Muscle of leg (tissue), 11 donors: ENCODE data around the gene DHX16. TPM values are rescaled to one million over a fixed set of nuclear protein-coding genes. Genes with fewer than 3 reads are reported as not detected.

ENCODE experiments used
- DNase-seq: peaks from one replicate; pipeline ENCODE4 v3.0.0; 2013
- H3K27ac ChIP-seq: one replicate; pipeline ENCODE4 v1.5.1; 2013; ENCODE audit warnings: mild to moderate bottlenecking, low read length, control low read depth
- H3K27me3 ChIP-seq: one replicate; pipeline ENCODE4 v1.6.1; 2013; ENCODE audit warnings: low read length; ENCODE audit not compliant: control insufficient read depth, insufficient read depth
- H3K36me3 ChIP-seq: one replicate; pipeline ENCODE4 v1.6.1; 2013; ENCODE audit warnings: low read length; ENCODE audit not compliant: control insufficient read depth, insufficient read depth
- H3K4me1 ChIP-seq: one replicate; pipeline ENCODE4 v1.6.1; 2013; ENCODE audit warnings: low read length; ENCODE audit not compliant: control insufficient read depth, insufficient read depth
- H3K4me3 ChIP-seq: one replicate; pipeline ENCODE4 v1.5.1; 2013; ENCODE audit warnings: low read length, control low read depth
- H3K9me3 ChIP-seq: replicated peaks from 2 replicates; pipeline ENCODE4 v1.6.1; 2013; ENCODE audit warnings: low read depth, low read length; ENCODE audit not compliant: control insufficient read depth
- WGBS: methylation state at CpG from one replicate; pipeline ENCODE4 v1.1.5; 2013; ENCODE audit warnings: missing lambda C conversion rate; ENCODE audit not compliant: insufficient coverage; 5-methylcytosine and 5-hydroxymethylcytosine counted together
- polyA plus RNA-seq, 8 donors: library from polyadenylated mRNA; unstranded; fragments of 120-200 nt; gene quantifications; one replicate each; pipeline versions ENCODE4 v1.2.1 to v1.2.3, GENCODE V29; 2013; ENCODE audit warnings: inconsistent platforms in 1 of 8, low replicate concordance in 1 of 8; ENCODE audit not compliant: insufficient read length in 8 of 8, insufficient read depth in 1 of 8
- total RNA-seq: library from RNA; stranded (reverse); fragments of 120-200 nt; gene quantifications from one replicate; pipeline ENCODE4 v1.2.4, GENCODE V29; 2013

DHX16 gene
- total and polyA plus RNA-seq, 9 donors: 18.6 to 29.1 (median 24.4) TPM

GRCh38 chr6:30700340-30700739 is 27.5 kb upstream of the DHX16 start:
- Histone ChIP-seq H3K4me1 (no peaks in the 10 kb centered on the region), H3K27ac (no peak overlapping the region), H3K36me3 (peaks cover 37% of the 10 kb centered on the region), H3K4me3 (no peak overlapping the region), H3K27me3 (no peaks in the 10 kb centered on the region), H3K9me3 (no peaks in the 10 kb centered on the region)
- 62% methylated on average over 2 of the region's 4 CpGs for WGBS
- no peak for DNase-seq

GRCh38 chr6:30696432-30696831 is 23.6 kb upstream of the DHX16 start:
- Histone ChIP-seq H3K27ac (no peak overlapping the region), H3K9me3 (no peaks in the 10 kb centered on the region), H3K36me3 (peaks cover 9% of the 10 kb centered on the region), H3K4me1 (peaks cover 4% of the 10 kb centered on the region), H3K4me3 (no peak overlapping the region), H3K27me3 (no peaks in the 10 kb centered on the region)
- DNase-seq: no peak
- WGBS: no CpG with 5 or more reads among the region's 5 CpGs

GRCh38 chr6:30691208-30691847 is 18.5 kb upstream of the DHX16 start:
- H3K27ac ChIP-seq: peak overlapping the region; percentile 99
- H3K27me3 ChIP-seq: no peaks in the 10 kb centered on the region
- H3K4me3 ChIP-seq: peak overlapping the region; percentile 82
- H3K36me3 ChIP-seq: peaks cover 17% of the 10 kb centered on the region
- 25% methylated on average over 1 of the region's 8 CpGs for WGBS
- no peak for DNase-seq
- peaks cover 34% of the 10 kb centered on the region for H3K4me1 ChIP-seq
- H3K9me3 ChIP-seq: no peaks in the 10 kb centered on the region

DNA sequence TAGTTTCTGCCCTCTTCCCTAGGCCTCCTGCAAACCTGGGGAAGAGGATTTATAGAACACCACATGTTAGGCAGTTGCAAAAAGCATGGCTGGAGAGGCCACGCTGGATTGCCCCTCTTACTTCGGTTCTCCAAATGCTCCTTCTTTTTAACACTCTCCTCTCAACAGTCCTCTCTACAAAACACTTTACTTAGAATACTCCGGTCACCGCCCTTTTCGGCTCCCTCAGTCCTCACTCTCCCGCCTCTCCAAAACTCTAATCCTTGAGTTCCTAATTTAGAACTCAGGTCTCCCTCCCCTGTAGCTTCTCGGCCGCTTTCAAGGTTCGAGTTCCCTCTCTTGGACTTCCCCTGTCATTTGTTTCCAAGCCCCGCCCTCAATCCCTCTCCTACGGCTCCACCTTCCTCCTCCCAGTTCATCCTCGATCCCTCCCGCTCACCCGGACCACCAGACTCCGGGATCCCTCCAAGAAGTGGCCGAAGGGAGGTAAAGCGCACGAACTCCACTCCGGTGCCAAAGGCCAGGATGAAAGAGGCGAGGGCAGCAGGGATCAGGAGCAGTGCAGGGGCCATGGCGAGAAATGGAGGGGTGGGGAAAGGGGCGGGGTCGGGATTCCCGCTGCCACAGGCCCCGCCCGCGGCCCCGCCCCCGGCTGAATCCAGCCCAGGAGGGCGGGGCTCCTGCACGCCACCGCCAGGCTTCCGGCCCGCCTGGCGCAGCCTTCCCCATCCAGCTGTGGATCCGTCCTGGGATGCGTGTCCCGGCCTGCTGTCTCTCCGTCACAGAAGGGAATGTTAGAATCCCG is 17.8 kb upstream of the DHX16 start, which contains the start of gene NRM:
Gene NRM, minus strand, starts transcription at position 582 of the 805 bp plus-strand sequence. Its CDS starts 10 bp downstream, at position 572.
- H3K4me1 ChIP-seq: peaks cover 42% of the 10 kb centered on the region
- peaks cover 20% of the 10 kb centered on the region for H3K36me3 ChIP-seq
- no peaks in the 10 kb centered on the region for H3K27me3 ChIP-seq
- H3K9me3 ChIP-seq: no peaks in the 10 kb centered on the region
- peak within 1 kb of the TSS; percentile 99 for H3K27ac ChIP-seq
- peak within 1 kb of the TSS; percentile 82 for H3K4me3 ChIP-seq
- WGBS: 0% methylated on average over 19 of the region's 40 CpGs
- peak; percentile 97 for DNase-seq

DNA sequence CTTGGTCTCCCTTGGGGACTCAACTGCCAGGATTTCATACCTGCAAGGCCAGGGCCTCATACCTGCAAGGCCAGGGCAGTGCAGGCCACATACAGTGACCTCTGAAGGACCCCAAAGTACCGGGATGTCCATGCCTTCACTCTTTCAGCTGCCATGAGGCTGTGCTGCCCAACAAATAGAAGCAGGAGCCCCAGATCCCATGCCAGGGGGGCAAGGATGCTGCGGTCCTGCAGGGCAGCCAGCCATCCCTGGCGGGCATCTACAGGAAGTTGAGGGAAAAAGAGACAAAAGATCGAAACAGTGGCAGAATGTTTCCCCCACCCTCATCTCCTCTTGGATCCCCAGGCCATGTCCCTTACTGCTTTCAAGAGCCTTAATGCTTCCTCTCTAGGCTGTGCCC is 17.2 kb upstream of the DHX16 start:
- Histone ChIP-seq H3K27me3 (no peaks in the 10 kb centered on the region), H3K27ac (peak overlapping the region; percentile 99), H3K36me3 (peaks cover 26% of the 10 kb centered on the region), H3K4me3 (peak overlapping the region; percentile 82), H3K4me1 (peaks cover 48% of the 10 kb centered on the region), H3K9me3 (no peaks in the 10 kb centered on the region)
- 0% methylated on average over 1 of the region's 4 CpGs for WGBS
- DNase-seq: no peak

- 77% methylated on average over 8 of the region's 11 CpGs for WGBS
- no peaks in the 10 kb centered on the region for H3K9me3 ChIP-seq
- peak overlapping the region; percentile 99 for H3K27ac ChIP-seq
- peaks cover 55% of the 10 kb centered on the region for H3K4me1 ChIP-seq
- DNase-seq: no peak
- no peaks in the 10 kb centered on the region for H3K27me3 ChIP-seq
- H3K36me3 ChIP-seq: peaks cover 29% of the 10 kb centered on the region
- H3K4me3 ChIP-seq: peak overlapping the region; percentile 82
These were observed 16.4 kb upstream of the DHX16 start for GRCh38 chr6:30689022-30689865.

DNA sequence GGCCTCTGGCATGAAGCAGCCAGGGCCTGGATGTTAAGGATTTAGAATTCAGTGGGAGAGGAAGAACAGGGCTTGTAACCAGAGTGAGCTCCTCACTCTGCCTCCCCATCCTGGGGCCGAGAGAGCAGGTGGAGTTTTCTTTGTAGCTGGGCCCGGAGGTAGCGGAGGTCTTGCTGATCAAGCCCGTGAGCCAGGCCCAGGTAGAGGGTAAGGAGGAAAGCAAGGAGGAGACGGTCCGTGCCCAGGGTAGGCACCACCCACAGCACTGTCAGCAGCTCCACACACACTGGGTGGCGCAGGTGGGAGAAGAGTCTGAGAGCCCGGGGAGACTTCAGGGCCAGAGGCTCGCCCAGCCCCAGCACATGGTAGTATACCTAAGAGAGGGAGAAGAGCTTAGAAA is 15.8 kb upstream of the DHX16 start:
- H3K4me1 ChIP-seq: peaks cover 61% of the 10 kb centered on the region
- H3K27me3 ChIP-seq: no peaks in the 10 kb centered on the region
- peak overlapping the region; percentile 99 for H3K27ac ChIP-seq
- peak overlapping the region; percentile 99 for H3K4me3 ChIP-seq
- no peak for DNase-seq
- WGBS: no CpG with 5 or more reads among the region's 9 CpGs
- no peaks in the 10 kb centered on the region for H3K9me3 ChIP-seq
- H3K36me3 ChIP-seq: peaks cover 29% of the 10 kb centered on the region

DNA sequence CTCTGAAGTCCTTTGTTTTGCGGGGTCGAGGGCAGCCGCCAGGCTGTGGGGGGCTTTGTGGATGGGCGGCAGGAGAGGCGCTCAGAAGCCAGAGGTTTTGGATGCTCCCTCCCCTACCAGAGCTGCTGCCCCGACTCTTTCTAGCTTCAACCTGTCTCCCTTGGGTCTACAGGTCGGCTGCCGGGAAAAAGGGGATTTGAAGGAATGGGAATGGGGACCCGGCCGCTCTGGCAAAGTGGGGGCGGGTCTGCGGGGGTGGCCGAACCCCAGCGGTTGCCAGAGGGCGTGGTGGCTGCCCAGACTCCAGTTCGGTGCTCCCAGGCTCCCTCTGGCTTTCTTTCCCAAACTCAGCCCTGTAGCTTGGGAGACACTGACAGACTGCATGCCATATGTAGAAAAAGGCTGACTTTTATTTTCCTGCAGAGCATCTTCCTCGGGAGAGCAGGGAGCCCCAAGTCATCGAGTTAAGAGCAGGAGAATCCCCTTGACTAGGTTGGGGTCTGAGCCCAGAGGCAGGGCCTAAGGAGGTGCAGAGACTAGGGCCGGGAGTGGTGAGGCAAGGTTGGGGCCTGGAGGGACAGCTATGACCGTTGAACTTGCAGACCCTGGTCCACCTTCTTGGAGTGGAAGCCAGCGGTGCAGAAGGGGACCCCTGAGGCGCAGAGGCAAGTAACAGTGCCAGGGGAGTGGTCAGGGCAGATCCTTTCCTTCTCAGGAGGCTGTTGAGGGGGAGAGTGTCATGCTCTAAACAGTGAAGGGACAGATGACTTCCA is 15.0 kb upstream of the DHX16 start:
- H3K4me3 ChIP-seq: peak overlapping the region; percentile 99
- peaks cover 35% of the 10 kb centered on the region for H3K36me3 ChIP-seq
- H3K9me3 ChIP-seq: no peaks in the 10 kb centered on the region
- no peaks in the 10 kb centered on the region for H3K27me3 ChIP-seq
- whole genome bisulfite sequencing: 1% methylated on average over 6 of the region's 22 CpGs
- peaks cover 68% of the 10 kb centered on the region for H3K4me1 ChIP-seq
- peak overlapping the region; percentile 99 for H3K27ac ChIP-seq
- DNase-seq: peak; percentile 79

GRCh38 chr6:30686908-30687658 is 14.3 kb upstream of the DHX16 start:
- Histone ChIP-seq H3K27ac (peak overlapping the region; percentile 99), H3K36me3 (peaks cover 41% of the 10 kb centered on the region), H3K4me3 (peak overlapping the region; percentile 99), H3K9me3 (no peaks in the 10 kb centered on the region), H3K4me1 (peaks cover 76% of the 10 kb centered on the region), H3K27me3 (no peaks in the 10 kb centered on the region)
- WGBS: 0% methylated on average over 39 of the region's 52 CpGs
- DNase-seq: peak; percentile 99
